HCT116 (cell line): ENCODE data around the gene TCF12. TPM values are rescaled to one million over a fixed set of nuclear protein-coding genes. Genes with fewer than 3 reads are reported as not detected.

Source experiments
- ATAC-seq: fragments of 200-7000 bp; cut with Tn5 transposase; 2 replicates; pipeline ENCODE4 v1.9.1; 2020; ENCODE audit warnings: mild to moderate bottlenecking, moderate library complexity
- BruUV-seq: library from RNA; stranded (reverse); fragments of 400-500 nt; replicated peaks from 2 replicates; lab custom pipeline; 2021; lab: Mats Ljungman, UMichigan
- CTCF ChIA-PET: fragments of 300-600 bp; sonication (Branson Sonifier 250); formaldehyde crosslinking; loops from one replicate; lab custom pipeline; 2021; ENCODE audit warnings: antibody characterized with exemption; lab: Charles Lee
- POLR2A ChIA-PET: fragments of 300-600, 350-600 bp; sonication (Branson Sonifier 250); formaldehyde crosslinking; loops from one replicate; lab custom pipeline; 2021; ENCODE audit warnings: antibody characterized with exemption; lab: Charles Lee
- RAD21 ChIA-PET, 2 experiments: fragments of 300-600 bp; sonication (Branson Sonifier 250); formaldehyde crosslinking; loops; one replicate each; lab custom pipeline; 2023; ENCODE audit warnings: low total read pairs in 2 of 2; ENCODE audit not compliant: uncharacterized antibody in 2 of 2, unreplicated experiment in 2 of 2, low non-redundant PET in 1 of 2; lab: Charles Lee
- DNase-seq: peaks from one replicate; pipeline ENCODE4 v3.0.0-alpha.2; 2010; ENCODE audit warnings: low read depth, low spot score
- H2AFZ ChIP-seq: fragments of 200-600 bp; shearing (Covaris generic), sonication (generic); 2 replicates; pipeline ENCODE4 v1.6.1; 2017; ENCODE audit warnings: low read depth, mixed run types, mixed read lengths, antibody characterized with exemption, low read length; ENCODE audit not compliant: poor library complexity, severe bottlenecking
- H3K27ac ChIP-seq: 2 replicates; pipeline ENCODE4 v1.5.1; 2012; ENCODE audit warnings: low read depth, low read length
- H3K27me3 ChIP-seq: fragments of 200-600 bp; sonication (generic); 2 replicates; pipeline ENCODE4 v1.6.1; 2016; ENCODE audit warnings: mixed run types, low read length, mixed read lengths; ENCODE audit not compliant: insufficient read depth
- H3K36me3 ChIP-seq, 2 experiments: fragments of 200-500 bp in 1 of 2; fragments of 200-600 bp in 1 of 2; sonication (Bioruptor generic) in 1 of 2; sonication (generic) in 1 of 2; 2 replicates each; pipeline versions ENCODE4 v1.5.1 to v1.6.1; 2014 to 2016; ENCODE audit warnings: low read length in 2 of 2, inconsistent platforms in 1 of 2, mixed read lengths in 1 of 2, mixed run types in 1 of 2; ENCODE audit not compliant: insufficient read depth in 2 of 2, control insufficient read depth in 1 of 2
- H3K4me1 ChIP-seq, 2 experiments: fragments of 200-600 bp in 1 of 2; sonication (generic) in 1 of 2; 2 replicates each; pipeline versions ENCODE4 v1.5.1 to v1.6.1; 2012 to 2017; ENCODE audit warnings: low read length in 2 of 2, inconsistent platforms in 1 of 2, mild to moderate bottlenecking in 1 of 2, mixed read lengths in 1 of 2, mixed run types in 1 of 2, moderate library complexity in 1 of 2; ENCODE audit not compliant: insufficient read depth in 2 of 2, control insufficient read depth in 1 of 2
- H3K4me2 ChIP-seq: fragments of 200-600 bp; sonication (generic); 2 replicates; pipeline ENCODE4 v1.6.1; 2017; ENCODE audit warnings: mixed run types, low read length, mixed read lengths
- H3K4me3 ChIP-seq, 2 experiments: fragments of 200-600 bp in 1 of 2; sonication (generic) in 1 of 2; replicated peaks in 1 of 2; 2 replicates each; pipeline ENCODE4 v1.5.1; 2011 to 2016; ENCODE audit warnings: low read length in 2 of 2, control low read depth in 1 of 2, low read depth in 1 of 2, mild to moderate bottlenecking in 1 of 2, mixed read lengths in 1 of 2, mixed run types in 1 of 2
- H3K79me2 ChIP-seq: fragments of 200-600 bp; sonication (generic); 2 replicates; pipeline ENCODE4 v1.6.1; 2017; ENCODE audit warnings: mild to moderate bottlenecking, mixed run types, low read length, moderate library complexity, mixed read lengths; ENCODE audit not compliant: insufficient read depth
- H3K9ac ChIP-seq: fragments of 200-600 bp; sonication (generic); 2 replicates; pipeline ENCODE4 v1.6.1; 2016; ENCODE audit warnings: low read length, mixed read lengths
- H3K9me2 ChIP-seq: fragments of 200-600 bp; sonication (generic), shearing (Covaris generic); 2 replicates; pipeline ENCODE4 v1.6.1; 2017; ENCODE audit warnings: mixed run types, mild to moderate bottlenecking, moderate library complexity; ENCODE audit not compliant: insufficient read depth
- H3K9me3 ChIP-seq, 2 experiments: fragments of 200-500 bp in 1 of 2; fragments of 200-600 bp in 1 of 2; sonication (Bioruptor generic) in 1 of 2; sonication (generic) in 1 of 2; 2 replicates each; pipeline ENCODE4 v1.6.1; 2014 to 2017; ENCODE audit warnings: low read length in 2 of 2, mixed read lengths in 2 of 2, inconsistent platforms in 1 of 2, low read depth in 1 of 2, mild to moderate bottlenecking in 1 of 2, mixed run types in 1 of 2, moderate library complexity in 1 of 2; ENCODE audit not compliant: control insufficient read depth in 1 of 2, insufficient read depth in 1 of 2
- H4K20me1 ChIP-seq: fragments of 200-600 bp; sonication (generic), shearing (Covaris generic); 2 replicates; pipeline ENCODE4 v1.6.1; 2017; ENCODE audit warnings: mixed run types, mild to moderate bottlenecking, moderate library complexity; ENCODE audit not compliant: insufficient read depth
- CEBPB ChIP-seq: IDR thresholded peaks from 2 replicates; pipeline ENCODE4 v1.6.1; 2012; ENCODE audit warnings: low read depth
- FOSL1 ChIP-seq: IDR thresholded peaks from 2 replicates; pipeline ENCODE4 v1.6.1; 2012; ENCODE audit warnings: low read depth
- JUND ChIP-seq: IDR thresholded peaks from 2 replicates; pipeline ENCODE4 v1.6.1; 2012
- RAD21 ChIP-seq: IDR thresholded peaks from 2 replicates; pipeline ENCODE4 v1.6.1; 2012; ENCODE audit warnings: low read depth, mild to moderate bottlenecking
- TCF7L2 ChIP-seq: IDR thresholded peaks from 2 replicates; pipeline ENCODE4 v1.7.0; 2011; ENCODE audit warnings: borderline replicate concordance, inconsistent platforms; ENCODE audit not compliant: insufficient read depth, insufficient read length; ENCODE audit errors: extremely low read depth
- ZFX ChIP-seq: fragments of 450-650 bp; IDR thresholded peaks from 2 replicates; pipeline ENCODE4 v1.6.1; 2017
- intact Hi-C: fragments of 100-400 bp; cut with micrococcal nuclease; formaldehyde crosslinking; loops from 2 replicates; pipeline ENCODE4 v1.10.0; 2022
- total RNA-seq: library from RNA; stranded (reverse); gene quantifications from one replicate; pipeline ENCODE4 v1.2.1, GENCODE V29; 2021; ENCODE audit not compliant: unreplicated experiment
- TF ChIP-seq, protein P1 (sequence below), 3 experiments: fragments of 200-600 bp in 1 of 3; sonication (generic) in 1 of 3; IDR thresholded peaks in 2 of 3; conservative IDR thresholded peaks in 1 of 3; 2 replicates each; pipeline ENCODE4 v1.5.1; 2012 to 2017; ENCODE audit warnings: low read depth in 2 of 3, low read length in 2 of 3, antibody characterized with exemption in 1 of 3, borderline replicate concordance in 1 of 3, control low read depth in 1 of 3, mild to moderate bottlenecking in 1 of 3, mixed read lengths in 1 of 3, mixed run types in 1 of 3, moderate library complexity in 1 of 3; ENCODE audit not compliant: insufficient read depth in 1 of 3
- TF ChIP-seq, protein P2 (sequence below): IDR thresholded peaks from 2 replicates; pipeline ENCODE4 v1.6.1; 2012
- TF ChIP-seq, protein P3 (sequence below): IDR thresholded peaks from 2 replicates; pipeline ENCODE4 v1.6.1; 2011; ENCODE audit warnings: mild to moderate bottlenecking, low read length, moderate library complexity; ENCODE audit not compliant: insufficient replicate concordance; ENCODE audit errors: extremely low read depth
- TF ChIP-seq, protein P4 (sequence below): IDR thresholded peaks from 2 replicates; pipeline ENCODE4 v1.6.1; 2012

TCF12 gene
- total RNA-seq, 1 experiment from 2014 or later: 71.6 TPM

DNA sequence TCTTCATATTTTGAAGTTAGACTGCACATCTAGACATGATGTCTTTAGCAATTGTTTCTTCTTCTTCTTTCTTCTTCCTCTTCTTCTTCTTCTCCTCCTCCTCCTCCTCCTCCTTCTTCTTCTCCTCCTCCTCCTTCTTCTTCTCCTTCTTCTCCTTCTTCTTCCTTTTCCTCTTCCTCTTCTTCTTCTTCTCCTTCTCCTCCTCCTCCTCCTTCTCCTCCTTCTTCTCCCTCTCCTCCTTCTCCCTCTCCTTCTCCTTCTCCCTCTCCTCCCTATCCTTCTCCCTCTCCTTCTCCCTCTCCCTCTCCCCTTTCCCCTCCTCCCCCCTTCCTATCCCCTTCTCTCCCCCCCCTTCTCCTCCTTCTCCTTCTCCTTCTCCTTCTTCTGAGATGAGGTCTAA, 21.9 kb downstream of the TCF12 start:
- Histone ChIP-seq H3K27ac (no peak overlapping the region), H3K4me3 (no peak overlapping the region), H3K79me2 (peaks cover 82% of the 10 kb centered on the region), H3K9me2 (no peaks in the 10 kb centered on the region), H3K9me3 (no peaks in the 10 kb centered on the region; a peak in 1 of 4 replicates), H3K36me3 (no peaks in the 10 kb centered on the region; a peak in 1 of 4 replicates), H3K27me3 (no peaks in the 10 kb centered on the region), H4K20me1 (peaks cover 5% of the 10 kb centered on the region; the same call in 1 of the 2 replicates), H3K4me2 (no peak overlapping the region), H3K9ac (no peak overlapping the region), H3K4me1 (no peaks in the 10 kb centered on the region), H2AFZ (no peak overlapping the region)
- CTCF ChIA-PET: no interaction called here
- TF ChIP-seq, protein P1, sequence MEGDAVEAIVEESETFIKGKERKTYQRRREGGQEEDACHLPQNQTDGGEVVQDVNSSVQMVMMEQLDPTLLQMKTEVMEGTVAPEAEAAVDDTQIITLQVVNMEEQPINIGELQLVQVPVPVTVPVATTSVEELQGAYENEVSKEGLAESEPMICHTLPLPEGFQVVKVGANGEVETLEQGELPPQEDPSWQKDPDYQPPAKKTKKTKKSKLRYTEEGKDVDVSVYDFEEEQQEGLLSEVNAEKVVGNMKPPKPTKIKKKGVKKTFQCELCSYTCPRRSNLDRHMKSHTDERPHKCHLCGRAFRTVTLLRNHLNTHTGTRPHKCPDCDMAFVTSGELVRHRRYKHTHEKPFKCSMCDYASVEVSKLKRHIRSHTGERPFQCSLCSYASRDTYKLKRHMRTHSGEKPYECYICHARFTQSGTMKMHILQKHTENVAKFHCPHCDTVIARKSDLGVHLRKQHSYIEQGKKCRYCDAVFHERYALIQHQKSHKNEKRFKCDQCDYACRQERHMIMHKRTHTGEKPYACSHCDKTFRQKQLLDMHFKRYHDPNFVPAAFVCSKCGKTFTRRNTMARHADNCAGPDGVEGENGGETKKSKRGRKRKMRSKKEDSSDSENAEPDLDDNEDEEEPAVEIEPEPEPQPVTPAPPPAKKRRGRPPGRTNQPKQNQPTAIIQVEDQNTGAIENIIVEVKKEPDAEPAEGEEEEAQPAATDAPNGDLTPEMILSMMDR (IDR thresholded peaks at IDR 0.05 in 2 of 3, conservative IDR thresholded peaks at IDR 0.05 in 1 of 3; ENCODE audit: borderline replicate concordance in 1 of 3, insufficient read depth in 1 of 3, low read depth in 2 of 3, low read length in 2 of 3): no peak
- TF ChIP-seq CEBPB (no peak), FOSL1 (no peak), ZFX (no peak), TCF7L2 (no peak), RAD21 (no peak), JUND (no peak)
- TF ChIP-seq, protein P2, sequence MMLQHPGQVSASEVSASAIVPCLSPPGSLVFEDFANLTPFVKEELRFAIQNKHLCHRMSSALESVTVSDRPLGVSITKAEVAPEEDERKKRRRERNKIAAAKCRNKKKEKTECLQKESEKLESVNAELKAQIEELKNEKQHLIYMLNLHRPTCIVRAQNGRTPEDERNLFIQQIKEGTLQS: no peak
- TF ChIP-seq, protein P3, sequence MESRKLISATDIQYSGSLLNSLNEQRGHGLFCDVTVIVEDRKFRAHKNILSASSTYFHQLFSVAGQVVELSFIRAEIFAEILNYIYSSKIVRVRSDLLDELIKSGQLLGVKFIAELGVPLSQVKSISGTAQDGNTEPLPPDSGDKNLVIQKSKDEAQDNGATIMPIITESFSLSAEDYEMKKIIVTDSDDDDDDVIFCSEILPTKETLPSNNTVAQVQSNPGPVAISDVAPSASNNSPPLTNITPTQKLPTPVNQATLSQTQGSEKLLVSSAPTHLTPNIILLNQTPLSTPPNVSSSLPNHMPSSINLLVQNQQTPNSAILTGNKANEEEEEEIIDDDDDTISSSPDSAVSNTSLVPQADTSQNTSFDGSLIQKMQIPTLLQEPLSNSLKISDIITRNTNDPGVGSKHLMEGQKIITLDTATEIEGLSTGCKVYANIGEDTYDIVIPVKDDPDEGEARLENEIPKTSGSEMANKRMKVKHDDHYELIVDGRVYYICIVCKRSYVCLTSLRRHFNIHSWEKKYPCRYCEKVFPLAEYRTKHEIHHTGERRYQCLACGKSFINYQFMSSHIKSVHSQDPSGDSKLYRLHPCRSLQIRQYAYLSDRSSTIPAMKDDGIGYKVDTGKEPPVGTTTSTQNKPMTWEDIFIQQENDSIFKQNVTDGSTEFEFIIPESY: no peak
- TF ChIP-seq, protein P4, sequence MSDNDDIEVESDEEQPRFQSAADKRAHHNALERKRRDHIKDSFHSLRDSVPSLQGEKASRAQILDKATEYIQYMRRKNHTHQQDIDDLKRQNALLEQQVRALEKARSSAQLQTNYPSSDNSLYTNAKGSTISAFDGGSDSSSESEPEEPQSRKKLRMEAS: no peak
- intact Hi-C loops: no loop called here
- ATAC-seq: no peak
- BruUV-seq: no TSS peak
- RAD21 ChIA-PET: no interaction called here
- DNase-seq: no peak
- POLR2A ChIA-PET: no interaction called here
